SK-N-SH treated with all-trans-retinoic acid at 6 μM for 48 hours (cell line): ENCODE measurements around the gene PGC.

Source experiments
- ATAC-seq: fragments of 200-7000 bp; cut with Tn5 transposase; 3 replicates; pipeline ENCODE4 v1.9.1; 2020; ENCODE audit warnings: mild to moderate bottlenecking, moderate library complexity
- BACH2 ChIP-seq: fragments of 250-450 bp; sonication (Bioruptor Pico); IDR thresholded peaks from 2 replicates; pipeline ENCODE4 v1.9.0; 2021; ENCODE audit warnings: mild to moderate bottlenecking, borderline replicate concordance
- CSDC2 ChIP-seq: fragments of 250-450 bp; sonication (Bioruptor Pico); IDR thresholded peaks from 2 replicates; pipeline ENCODE4 v1.5.0; 2020; ENCODE audit warnings: mild to moderate bottlenecking, moderate library complexity
- GLIS3 ChIP-seq: fragments of 250-450 bp; sonication (Bioruptor Pico); IDR thresholded peaks from 2 replicates; pipeline ENCODE4 v1.5.0; 2020; ENCODE audit warnings: mild to moderate bottlenecking, moderate library complexity
- ISL1 ChIP-seq: fragments of 250-450 bp; sonication (Bioruptor Pico); IDR thresholded peaks from 2 replicates; pipeline ENCODE4 v2.1.2; 2022; ENCODE audit warnings: mild to moderate bottlenecking, moderate library complexity
- OSR1 ChIP-seq: fragments of 250-450 bp; sonication (Bioruptor Pico); IDR thresholded peaks from 2 replicates; pipeline ENCODE4 v1.8.0; 2022; ENCODE audit warnings: moderate library complexity, mild to moderate bottlenecking, inconsistent platforms
- PPARA ChIP-seq: fragments of 250-450 bp; sonication (Bioruptor Pico); IDR thresholded peaks from 2 replicates; pipeline ENCODE4 v1.5.0; 2020; ENCODE audit warnings: mild to moderate bottlenecking, borderline replicate concordance
- RARB ChIP-seq: fragments of 250-450 bp; sonication (Bioruptor Pico); IDR thresholded peaks from 2 replicates; pipeline ENCODE4 v1.8.0; 2021; ENCODE audit warnings: mild to moderate bottlenecking, moderate library complexity
- SNAI2 ChIP-seq: fragments of 250-450 bp; sonication (Bioruptor Pico); IDR thresholded peaks from 2 replicates; pipeline ENCODE4 v1.5.0; 2020; ENCODE audit warnings: mild to moderate bottlenecking, moderate library complexity
- TCF4 ChIP-seq: fragments of 250-450 bp; sonication (Bioruptor Pico); IDR thresholded peaks from 2 replicates; pipeline ENCODE4 v1.8.0; 2021; ENCODE audit warnings: mild to moderate bottlenecking, moderate library complexity, borderline replicate concordance
- TOX ChIP-seq: fragments of 250-450 bp; sonication (Bioruptor Pico); IDR thresholded peaks from 2 replicates; pipeline ENCODE4 v1.8.0; 2021; ENCODE audit warnings: mild to moderate bottlenecking, moderate library complexity, borderline replicate concordance
- ZC3H10 ChIP-seq: fragments of 250-450 bp; sonication (Bioruptor Pico); IDR thresholded peaks from 2 replicates; pipeline ENCODE4 v1.5.1; 2021; ENCODE audit warnings: mild to moderate bottlenecking, moderate library complexity
- ZFP3 ChIP-seq: fragments of 250-450 bp; sonication (Bioruptor Pico); IDR thresholded peaks from 2 replicates; pipeline ENCODE4 v1.5.0; 2020; ENCODE audit warnings: mild to moderate bottlenecking, moderate library complexity
- ZFP30 ChIP-seq: fragments of 450-650 bp; formaldehyde crosslinking; IDR thresholded peaks from 2 replicates; pipeline ENCODE4 v1.5.0; 2022; ENCODE audit warnings: mild to moderate bottlenecking, moderate library complexity
- ZNF565 ChIP-seq: fragments of 450-650 bp; formaldehyde crosslinking; conservative IDR thresholded peaks from 2 replicates; pipeline ENCODE4 v1.5.0; 2020; ENCODE audit warnings: low read depth, mild to moderate bottlenecking, moderate library complexity
- ZNF70 ChIP-seq: fragments of 450-650 bp; formaldehyde crosslinking; IDR thresholded peaks from 2 replicates; pipeline ENCODE4 v1.5.0; 2020; ENCODE audit warnings: mild to moderate bottlenecking, moderate library complexity
- TF ChIP-seq, protein P1 (sequence below): fragments of 250-450 bp; sonication (Bioruptor Pico); IDR thresholded peaks from 2 replicates; pipeline ENCODE4 v1.5.1; 2020; ENCODE audit warnings: low read depth, mild to moderate bottlenecking, moderate library complexity
- TF ChIP-seq, protein P2 (sequence below): fragments of 250-450 bp; sonication (Bioruptor Pico); IDR thresholded peaks from 2 replicates; pipeline ENCODE4 v1.8.0; 2020; ENCODE audit warnings: mild to moderate bottlenecking, moderate library complexity, borderline replicate concordance
- TF ChIP-seq, protein P3 (sequence below): fragments of 250-450 bp; sonication (Bioruptor Pico); IDR thresholded peaks from 2 replicates; pipeline ENCODE4 v1.5.0; 2020; ENCODE audit warnings: mild to moderate bottlenecking, moderate library complexity
- TF ChIP-seq, protein P4 (sequence below): fragments of 250-450 bp; sonication (Bioruptor Pico); IDR thresholded peaks from 2 replicates; pipeline ENCODE4 v1.8.0; 2021; ENCODE audit warnings: low read depth, mild to moderate bottlenecking, moderate library complexity, borderline replicate concordance
- TF ChIP-seq, protein P5 (sequence below): fragments of 250-450 bp; sonication (Bioruptor Pico); IDR thresholded peaks from 2 replicates; pipeline ENCODE4 v1.5.1; 2021; ENCODE audit warnings: mild to moderate bottlenecking, moderate library complexity

PGC gene

DNA sequence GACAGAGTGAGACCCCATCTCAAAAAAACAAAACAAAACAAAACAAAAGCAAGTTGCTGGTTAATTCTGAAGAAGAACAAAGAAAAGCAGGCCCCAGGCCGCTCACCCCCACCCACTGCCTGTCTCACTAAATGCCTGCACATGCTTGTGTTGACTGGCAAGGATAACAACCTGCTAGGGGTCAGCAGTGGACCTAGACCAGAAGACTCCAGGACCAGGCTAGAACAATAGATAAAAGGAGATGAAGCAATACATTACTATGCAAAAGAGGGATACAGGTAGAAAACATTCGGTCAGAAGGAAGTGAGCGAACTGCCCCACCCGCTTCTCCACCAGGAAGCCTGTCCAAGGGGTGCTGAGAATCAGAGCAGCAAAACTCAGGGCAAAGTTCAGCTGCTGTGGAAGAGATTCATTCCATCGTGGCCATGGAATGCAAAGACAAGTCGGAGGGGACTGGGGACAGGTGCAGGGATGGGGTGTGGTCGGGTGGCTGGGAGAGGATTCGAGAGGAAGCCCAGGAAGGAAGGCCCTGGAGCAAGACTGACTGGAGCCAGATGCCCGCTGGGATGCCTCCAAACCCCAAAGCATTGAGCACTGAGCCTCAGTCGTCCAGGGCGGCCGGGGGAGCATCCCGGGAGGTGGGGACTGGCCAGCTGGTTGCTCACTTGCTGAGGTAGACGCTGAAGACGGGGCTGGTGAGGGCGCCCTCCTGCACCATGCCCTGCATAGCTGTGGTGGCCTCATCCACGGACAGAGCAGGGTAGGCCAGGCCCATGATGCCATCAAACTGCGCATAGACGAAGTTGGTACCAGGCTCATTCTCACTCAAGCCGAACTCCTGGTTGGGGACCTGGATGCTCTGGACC is 5.3 kb downstream of the PGC start:
- no peak for ATAC-seq
- TF ChIP-seq RARB (CRISPR knock-in tag) (no peak), ZNF70 (CRISPR knock-in tag) (no peak), TCF4 (no peak), ISL1 (CRISPR knock-in tag) (no peak), ZFP3 (CRISPR knock-in tag) (no peak), ZNF565 (CRISPR knock-in tag) (no peak), OSR1 (CRISPR knock-in tag) (no peak), BACH2 (no peak), PPARA (CRISPR knock-in tag) (no peak), ZFP30 (CRISPR knock-in tag) (no peak), GLIS3 (no peak), SNAI2 (CRISPR knock-in tag) (no peak), CSDC2 (CRISPR knock-in tag) (no peak), TOX (CRISPR knock-in tag) (no peak)
- TF ChIP-seq, protein P1, sequence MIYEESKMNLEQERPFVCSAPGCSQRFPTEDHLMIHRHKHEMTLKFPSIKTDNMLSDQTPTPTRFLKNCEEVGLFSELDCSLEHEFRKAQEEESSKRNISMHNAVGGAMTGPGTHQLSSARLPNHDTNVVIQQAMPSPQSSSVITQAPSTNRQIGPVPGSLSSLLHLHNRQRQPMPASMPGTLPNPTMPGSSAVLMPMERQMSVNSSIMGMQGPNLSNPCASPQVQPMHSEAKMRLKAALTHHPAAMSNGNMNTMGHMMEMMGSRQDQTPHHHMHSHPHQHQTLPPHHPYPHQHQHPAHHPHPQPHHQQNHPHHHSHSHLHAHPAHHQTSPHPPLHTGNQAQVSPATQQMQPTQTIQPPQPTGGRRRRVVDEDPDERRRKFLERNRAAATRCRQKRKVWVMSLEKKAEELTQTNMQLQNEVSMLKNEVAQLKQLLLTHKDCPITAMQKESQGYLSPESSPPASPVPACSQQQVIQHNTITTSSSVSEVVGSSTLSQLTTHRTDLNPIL (CRISPR knock-in tag), result no peak
- TF ChIP-seq, protein P2, sequence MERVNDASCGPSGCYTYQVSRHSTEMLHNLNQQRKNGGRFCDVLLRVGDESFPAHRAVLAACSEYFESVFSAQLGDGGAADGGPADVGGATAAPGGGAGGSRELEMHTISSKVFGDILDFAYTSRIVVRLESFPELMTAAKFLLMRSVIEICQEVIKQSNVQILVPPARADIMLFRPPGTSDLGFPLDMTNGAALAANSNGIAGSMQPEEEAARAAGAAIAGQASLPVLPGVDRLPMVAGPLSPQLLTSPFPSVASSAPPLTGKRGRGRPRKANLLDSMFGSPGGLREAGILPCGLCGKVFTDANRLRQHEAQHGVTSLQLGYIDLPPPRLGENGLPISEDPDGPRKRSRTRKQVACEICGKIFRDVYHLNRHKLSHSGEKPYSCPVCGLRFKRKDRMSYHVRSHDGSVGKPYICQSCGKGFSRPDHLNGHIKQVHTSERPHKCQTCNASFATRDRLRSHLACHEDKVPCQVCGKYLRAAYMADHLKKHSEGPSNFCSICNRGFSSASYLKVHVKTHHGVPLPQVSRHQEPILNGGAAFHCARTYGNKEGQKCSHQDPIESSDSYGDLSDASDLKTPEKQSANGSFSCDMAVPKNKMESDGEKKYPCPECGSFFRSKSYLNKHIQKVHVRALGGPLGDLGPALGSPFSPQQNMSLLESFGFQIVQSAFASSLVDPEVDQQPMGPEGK (CRISPR knock-in tag), result no peak
- TF ChIP-seq, protein P3, sequence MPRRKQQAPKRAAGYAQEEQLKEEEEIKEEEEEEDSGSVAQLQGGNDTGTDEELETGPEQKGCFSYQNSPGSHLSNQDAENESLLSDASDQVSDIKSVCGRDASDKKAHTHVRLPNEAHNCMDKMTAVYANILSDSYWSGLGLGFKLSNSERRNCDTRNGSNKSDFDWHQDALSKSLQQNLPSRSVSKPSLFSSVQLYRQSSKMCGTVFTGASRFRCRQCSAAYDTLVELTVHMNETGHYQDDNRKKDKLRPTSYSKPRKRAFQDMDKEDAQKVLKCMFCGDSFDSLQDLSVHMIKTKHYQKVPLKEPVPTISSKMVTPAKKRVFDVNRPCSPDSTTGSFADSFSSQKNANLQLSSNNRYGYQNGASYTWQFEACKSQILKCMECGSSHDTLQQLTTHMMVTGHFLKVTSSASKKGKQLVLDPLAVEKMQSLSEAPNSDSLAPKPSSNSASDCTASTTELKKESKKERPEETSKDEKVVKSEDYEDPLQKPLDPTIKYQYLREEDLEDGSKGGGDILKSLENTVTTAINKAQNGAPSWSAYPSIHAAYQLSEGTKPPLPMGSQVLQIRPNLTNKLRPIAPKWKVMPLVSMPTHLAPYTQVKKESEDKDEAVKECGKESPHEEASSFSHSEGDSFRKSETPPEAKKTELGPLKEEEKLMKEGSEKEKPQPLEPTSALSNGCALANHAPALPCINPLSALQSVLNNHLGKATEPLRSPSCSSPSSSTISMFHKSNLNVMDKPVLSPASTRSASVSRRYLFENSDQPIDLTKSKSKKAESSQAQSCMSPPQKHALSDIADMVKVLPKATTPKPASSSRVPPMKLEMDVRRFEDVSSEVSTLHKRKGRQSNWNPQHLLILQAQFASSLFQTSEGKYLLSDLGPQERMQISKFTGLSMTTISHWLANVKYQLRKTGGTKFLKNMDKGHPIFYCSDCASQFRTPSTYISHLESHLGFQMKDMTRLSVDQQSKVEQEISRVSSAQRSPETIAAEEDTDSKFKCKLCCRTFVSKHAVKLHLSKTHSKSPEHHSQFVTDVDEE (CRISPR knock-in tag), result no peak
- TF ChIP-seq, protein P4, sequence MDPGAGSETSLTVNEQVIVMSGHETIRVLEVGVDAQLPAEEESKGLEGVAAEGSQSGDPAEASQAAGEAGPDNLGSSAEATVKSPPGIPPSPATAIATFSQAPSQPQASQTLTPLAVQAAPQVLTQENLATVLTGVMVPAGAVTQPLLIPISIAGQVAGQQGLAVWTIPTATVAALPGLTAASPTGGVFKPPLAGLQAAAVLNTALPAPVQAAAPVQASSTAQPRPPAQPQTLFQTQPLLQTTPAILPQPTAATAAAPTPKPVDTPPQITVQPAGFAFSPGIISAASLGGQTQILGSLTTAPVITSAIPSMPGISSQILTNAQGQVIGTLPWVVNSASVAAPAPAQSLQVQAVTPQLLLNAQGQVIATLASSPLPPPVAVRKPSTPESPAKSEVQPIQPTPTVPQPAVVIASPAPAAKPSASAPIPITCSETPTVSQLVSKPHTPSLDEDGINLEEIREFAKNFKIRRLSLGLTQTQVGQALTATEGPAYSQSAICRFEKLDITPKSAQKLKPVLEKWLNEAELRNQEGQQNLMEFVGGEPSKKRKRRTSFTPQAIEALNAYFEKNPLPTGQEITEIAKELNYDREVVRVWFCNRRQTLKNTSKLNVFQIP (CRISPR knock-in tag), result no peak
- TF ChIP-seq, protein P5, sequence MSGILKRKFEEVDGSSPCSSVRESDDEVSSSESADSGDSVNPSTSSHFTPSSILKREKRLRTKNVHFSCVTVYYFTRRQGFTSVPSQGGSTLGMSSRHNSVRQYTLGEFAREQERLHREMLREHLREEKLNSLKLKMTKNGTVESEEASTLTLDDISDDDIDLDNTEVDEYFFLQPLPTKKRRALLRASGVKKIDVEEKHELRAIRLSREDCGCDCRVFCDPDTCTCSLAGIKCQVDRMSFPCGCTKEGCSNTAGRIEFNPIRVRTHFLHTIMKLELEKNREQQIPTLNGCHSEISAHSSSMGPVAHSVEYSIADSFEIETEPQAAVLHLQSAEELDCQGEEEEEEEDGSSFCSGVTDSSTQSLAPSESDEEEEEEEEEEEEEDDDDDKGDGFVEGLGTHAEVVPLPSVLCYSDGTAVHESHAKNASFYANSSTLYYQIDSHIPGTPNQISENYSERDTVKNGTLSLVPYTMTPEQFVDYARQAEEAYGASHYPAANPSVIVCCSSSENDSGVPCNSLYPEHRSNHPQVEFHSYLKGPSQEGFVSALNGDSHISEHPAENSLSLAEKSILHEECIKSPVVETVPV (CRISPR knock-in tag), result no peak

DNA sequence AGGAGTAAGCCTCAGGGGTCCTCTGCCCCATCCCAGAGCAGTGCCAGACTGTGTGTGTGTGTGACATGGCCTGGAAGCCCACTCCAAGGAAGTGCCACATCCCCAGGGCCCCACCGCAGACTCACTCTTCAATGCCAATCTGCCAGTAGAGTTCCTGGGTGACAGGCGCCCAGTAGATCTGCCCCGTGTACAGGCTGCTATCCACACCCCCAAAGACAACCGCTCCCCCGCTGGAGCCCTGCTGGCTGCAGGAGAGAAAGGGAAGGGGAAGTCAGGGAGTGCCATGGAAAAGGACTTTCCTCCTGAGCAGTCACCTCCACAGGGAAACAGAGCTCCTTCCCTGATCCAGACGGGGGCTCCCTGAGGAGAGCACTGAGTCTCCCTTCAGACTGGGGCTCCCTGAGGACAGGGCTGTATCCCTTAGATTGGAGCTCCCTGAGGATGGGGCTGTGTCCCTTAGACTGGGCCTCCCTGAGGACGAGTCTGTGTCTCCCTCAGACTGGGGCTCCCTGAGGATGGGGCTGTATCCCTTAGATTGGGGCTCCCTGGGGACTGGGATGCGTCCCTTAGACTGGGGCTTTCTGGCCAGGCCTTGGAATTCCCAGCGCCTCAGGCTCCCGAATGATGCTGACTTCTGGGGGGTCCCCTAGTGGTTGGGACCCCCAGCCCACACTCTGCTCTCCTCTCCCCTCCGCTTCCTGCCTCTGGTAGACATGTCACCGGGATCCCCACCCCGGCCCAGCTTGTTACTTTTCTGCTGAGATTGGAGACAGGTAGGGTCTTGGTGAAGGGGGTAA is 6.6 kb downstream of the PGC start:
- no peak for ATAC-seq
- TF ChIP-seq ZFP3 (CRISPR knock-in tag) (no peak), ZC3H10 (CRISPR knock-in tag) (no peak), ZNF70 (CRISPR knock-in tag) (no peak), BACH2 (no peak), SNAI2 (CRISPR knock-in tag) (no peak), OSR1 (CRISPR knock-in tag) (no peak), ZFP30 (CRISPR knock-in tag) (no peak), TOX (CRISPR knock-in tag) (no peak), PPARA (CRISPR knock-in tag) (no peak)
- TF ChIP-seq, protein P4 (CRISPR knock-in tag), result no peak
